GM23338 (cell line): ENCODE measurements around the gene ENPP7. TPM values are rescaled to one million over a fixed set of nuclear protein-coding genes. Genes with fewer than 3 reads are reported as not detected.

Experiments used
- ATAC-seq: fragments of 200-7000 bp; cut with Tn5 transposase; 3 replicates; pipeline ENCODE4 v1.9.1; 2020
- DNase-seq: peaks from one replicate; pipeline ENCODE4 v3.0.0-alpha.2; 2015; ENCODE audit warnings: low spot score
- H2AFZ ChIP-seq: fragments of 200-600 bp; sonication (generic); 2 replicates; pipeline ENCODE4 v1.8.0; 2016; ENCODE audit warnings: antibody characterized with exemption, mild to moderate bottlenecking, moderate library complexity
- H3F3A ChIP-seq: fragments of 200-600 bp; sonication (generic); replicated peaks from 2 replicates; pipeline ENCODE4 v1.8.0; 2017; ENCODE audit warnings: antibody characterized with exemption, mixed run types, low read depth
- H3K27ac ChIP-seq: fragments of 200-600 bp; sonication (generic); 2 replicates; pipeline ENCODE4 v1.6.1; 2016; ENCODE audit warnings: low read depth
- H3K27me3 ChIP-seq: fragments of 200-600 bp; sonication (generic); 2 replicates; pipeline ENCODE4 v1.8.0; 2016; ENCODE audit warnings: mild to moderate bottlenecking, mixed run types, moderate library complexity; ENCODE audit not compliant: insufficient read depth
- H3K36me3 ChIP-seq: fragments of 200-600 bp; sonication (generic); 2 replicates; pipeline ENCODE4 v1.8.0; 2016; ENCODE audit warnings: mild to moderate bottlenecking; ENCODE audit not compliant: insufficient read depth
- H3K4me1 ChIP-seq: fragments of 200-600 bp; sonication (generic); 2 replicates; pipeline ENCODE4 v1.8.0; 2016; ENCODE audit warnings: mild to moderate bottlenecking, moderate library complexity; ENCODE audit not compliant: insufficient read depth
- H3K4me2 ChIP-seq: fragments of 200-600 bp; sonication (generic); 2 replicates; pipeline ENCODE4 v1.7.1; 2017; ENCODE audit warnings: mixed run types
- H3K4me3 ChIP-seq: fragments of 200-600 bp; sonication (generic); 2 replicates; pipeline ENCODE4 v1.6.1; 2016; ENCODE audit warnings: mixed run types
- H3K79me2 ChIP-seq: fragments of 200-600 bp; sonication (generic); replicated peaks from 2 replicates; pipeline ENCODE4 v1.8.0; 2017; ENCODE audit warnings: mild to moderate bottlenecking; ENCODE audit not compliant: insufficient read depth
- H3K9me2 ChIP-seq: fragments of 200-600 bp; sonication (generic); 2 replicates; pipeline ENCODE4 v1.8.0; 2017; ENCODE audit not compliant: insufficient read depth
- H4K20me1 ChIP-seq: fragments of 200-600 bp; sonication (generic); replicated peaks from 2 replicates; pipeline ENCODE4 v1.8.0; 2017; ENCODE audit warnings: mild to moderate bottlenecking; ENCODE audit not compliant: insufficient read depth
- H3K27ac Mint-ChIP-seq: 2 replicates; pipeline ENCODE4 v1.8.0; 2020; ENCODE audit warnings: inconsistent platforms, mild to moderate bottlenecking, moderate library complexity, mixed read lengths
- H3K27me3 Mint-ChIP-seq: 3 replicates; pipeline ENCODE4 v1.8.0; 2022; ENCODE audit warnings: low read depth, mild to moderate bottlenecking, moderate library complexity, mixed read lengths, inconsistent platforms; ENCODE audit not compliant: insufficient read depth, poor library complexity
- H3K36me3 Mint-ChIP-seq: 3 replicates; pipeline ENCODE4 v1.8.0; 2021; ENCODE audit warnings: low read depth, mild to moderate bottlenecking, inconsistent platforms, moderate library complexity, mixed read lengths
- H3K4me1 Mint-ChIP-seq: 3 replicates; pipeline ENCODE4 v1.8.0; 2020; ENCODE audit warnings: mild to moderate bottlenecking, inconsistent platforms, mixed read lengths
- H3K4me3 Mint-ChIP-seq: 3 replicates; pipeline ENCODE4 v1.8.0; 2021; ENCODE audit warnings: moderate library complexity, mild to moderate bottlenecking, inconsistent platforms, mixed read lengths
- H3K9me3 Mint-ChIP-seq: 3 replicates; pipeline ENCODE4 v1.8.0; 2020; ENCODE audit warnings: moderate library complexity, mild to moderate bottlenecking, inconsistent platforms, mixed read lengths
- ETS1 ChIP-seq: IDR thresholded peaks from 2 replicates; pipeline ENCODE4 v1.6.1; 2016; ENCODE audit warnings: antibody characterized with exemption
- EZH2 ChIP-seq: fragments of 200-600 bp; sonication (generic); IDR thresholded peaks from one replicate; pipeline ENCODE4 v1.8.0; 2017; ENCODE audit warnings: antibody characterized with exemption, mild to moderate bottlenecking, low read depth; ENCODE audit not compliant: unreplicated experiment
- EZH2phosphoT487 ChIP-seq: fragments of 200-600 bp; sonication (generic); IDR thresholded peaks from one replicate; pipeline ENCODE4 v1.8.1; 2018; ENCODE audit warnings: antibody characterized with exemption; ENCODE audit not compliant: unreplicated experiment
- JUNB ChIP-seq: IDR thresholded peaks from one replicate; pipeline ENCODE4 v1.6.1; 2016; ENCODE audit warnings: antibody characterized with exemption; ENCODE audit not compliant: unreplicated experiment
- NANOG ChIP-seq: IDR thresholded peaks from 2 replicates; pipeline ENCODE4 v1.6.1; 2016; ENCODE audit warnings: antibody characterized with exemption, borderline replicate concordance
- POLR2AphosphoS5 ChIP-seq: IDR thresholded peaks from 2 replicates; pipeline ENCODE4 v1.6.1; 2016; ENCODE audit warnings: antibody characterized with exemption, low read depth
- REST ChIP-seq: IDR thresholded peaks from one replicate; pipeline ENCODE4 v1.6.1; 2018; ENCODE audit warnings: antibody characterized with exemption; ENCODE audit not compliant: unreplicated experiment
- STAT1 ChIP-seq: IDR thresholded peaks from one replicate; pipeline ENCODE4 v1.6.1; 2016; ENCODE audit warnings: antibody characterized with exemption; ENCODE audit not compliant: unreplicated experiment
- ZNF114 ChIP-seq: fragments of 250-450 bp; sonication (Bioruptor Pico); IDR thresholded peaks from 2 replicates; pipeline ENCODE4 v1.5.0; 2020; ENCODE audit warnings: mild to moderate bottlenecking, moderate library complexity
- ZNF331 ChIP-seq: fragments of 250-450 bp; sonication (Bioruptor Pico); IDR thresholded peaks from 2 replicates; pipeline ENCODE4 v1.5.0; 2020; ENCODE audit warnings: low read depth, mild to moderate bottlenecking, moderate library complexity
- polyA plus RNA-seq: library from polyadenylated mRNA; unstranded; fragments of >200 nt; fragmentation: Nextera tagmentation; extraction: Ambion mirVana; gene quantifications from 2 replicates; pipeline ENCODE4 v1.2.1, GENCODE V29; 2016
- total RNA-seq: library from RNA; depleted of rRNA; stranded (reverse); fragments of >200 nt; shearing (Covaris generic); gene quantifications from 2 replicates; pipeline ENCODE4 v1.2.3, GENCODE V29; 2014
- TF ChIP-seq, protein P1 (sequence below), 2 experiments: fragments of 200-600 bp in 1 of 2; sonication (generic) in 1 of 2; conservative IDR thresholded peaks; 2 replicates each; pipeline versions ENCODE4 v1.5.1 to v1.6.1; 2016 to 2017; ENCODE audit warnings: antibody characterized with exemption in 2 of 2, low read depth in 2 of 2, mild to moderate bottlenecking in 2 of 2, moderate library complexity in 1 of 2

The ENPP7 gene
- total and polyA plus RNA-seq, 2 experiments from 2014 or later: not detected

DNA sequence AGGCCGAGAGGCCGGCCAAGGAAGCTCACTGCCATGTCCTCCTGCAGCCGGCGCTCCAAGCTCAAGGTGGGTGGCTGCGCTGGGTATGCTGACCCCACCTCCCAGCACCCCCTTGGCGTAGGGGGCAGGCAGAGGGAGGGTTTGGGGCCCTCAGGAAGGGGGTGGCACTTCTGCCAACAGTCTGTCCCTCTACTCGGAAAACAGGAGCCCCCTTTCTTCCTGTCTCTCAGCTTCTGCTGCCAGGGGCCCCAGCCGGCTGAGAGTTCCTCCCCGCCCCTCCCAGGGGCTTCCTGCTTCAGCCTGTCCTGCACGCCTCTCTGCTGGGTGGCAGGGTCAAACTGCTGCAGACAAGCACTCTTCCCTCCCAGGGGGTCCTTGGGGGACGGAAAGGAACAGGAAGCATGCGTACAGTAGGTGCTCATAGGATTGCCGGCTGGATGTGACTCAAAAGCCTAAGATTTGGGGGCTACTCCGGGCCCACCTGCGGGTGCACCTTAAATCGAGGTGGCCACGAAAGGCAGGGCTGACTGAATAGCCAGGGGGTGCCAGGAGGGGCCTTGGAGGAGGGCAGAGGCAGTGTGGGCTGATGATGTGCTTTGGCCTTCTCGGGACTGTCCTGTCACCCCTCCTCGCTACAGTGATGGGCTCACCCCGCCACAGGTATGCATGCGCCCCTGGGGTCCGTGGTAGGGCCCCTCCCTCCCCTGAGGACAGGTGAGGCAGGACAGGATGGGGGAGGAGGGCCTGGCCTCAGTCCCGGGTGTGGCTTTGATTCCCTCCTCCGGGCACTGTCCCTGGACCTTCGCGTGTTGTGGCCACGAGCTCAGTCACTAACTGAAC lies 51.2 kb downstream of the ENPP7 start:
- no peak overlapping the region for H3K27ac Mint-ChIP-seq
- Histone ChIP-seq H3K27me3 (peaks cover 2% of the 10 kb centered on the region; the same call in 1 of the 2 replicates), H3K27ac (no peak overlapping the region), H3K4me3 (no peak overlapping the region), H4K20me1 (peaks cover 43% of the 10 kb centered on the region), H3F3A (peaks cover 16% of the 10 kb centered on the region; the same call in 1 of the 2 replicates), H3K36me3 (peaks cover 8% of the 10 kb centered on the region), H3K4me2 (no peak overlapping the region), H3K9me2 (no peaks in the 10 kb centered on the region), H2AFZ (no peak overlapping the region), H3K4me1 (peaks cover 17% of the 10 kb centered on the region), H3K79me2 (peaks cover 30% of the 10 kb centered on the region)
- peaks cover 70% of the 10 kb centered on the region for H3K36me3 Mint-ChIP-seq
- no peak for TF ChIP-seq REST
- TF ChIP-seq EZH2: no peak
- TF ChIP-seq EZH2phosphoT487: no peak
- TF ChIP-seq POLR2AphosphoS5: no peak
- no peak for TF ChIP-seq JUNB
- no peak overlapping the region for H3K4me3 Mint-ChIP-seq
- H3K27me3 Mint-ChIP-seq: peaks cover 51% of the 10 kb centered on the region
- no peak for ATAC-seq
- H3K4me1 Mint-ChIP-seq: peaks cover 46% of the 10 kb centered on the region
- no peaks in the 10 kb centered on the region; the same call in 2 of the 3 replicates for H3K9me3 Mint-ChIP-seq
- DNase-seq: no peak

DNA sequence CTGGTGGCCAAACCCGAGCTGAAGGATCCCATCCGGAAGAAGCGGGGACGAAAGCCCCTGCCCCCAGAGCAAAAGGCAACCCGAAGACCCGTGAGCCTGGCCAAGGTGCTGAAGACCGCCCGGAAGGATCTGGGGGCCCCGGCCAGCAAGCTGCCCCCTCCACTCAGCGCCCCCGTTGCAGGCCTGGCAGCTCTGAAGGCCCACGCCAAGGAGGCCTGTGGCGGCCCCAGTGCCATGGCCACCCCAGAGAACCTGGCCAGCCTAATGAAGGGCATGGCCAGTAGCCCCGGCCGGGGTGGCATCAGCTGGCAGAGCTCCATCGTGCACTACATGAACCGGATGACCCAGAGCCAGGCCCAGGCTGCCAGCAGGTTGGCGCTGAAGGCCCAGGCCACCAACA lies 53.1 kb downstream of the ENPP7 start:
- H3K27ac ChIP-seq: no peak overlapping the region
- H2AFZ ChIP-seq: no peak overlapping the region
- no peaks in the 10 kb centered on the region for H3K9me2 ChIP-seq
- peaks cover 27% of the 10 kb centered on the region for H3K79me2 ChIP-seq
- peaks cover 22% of the 10 kb centered on the region for H3K27me3 ChIP-seq
- no peak overlapping the region for H3K4me3 Mint-ChIP-seq
- H3K4me1 Mint-ChIP-seq: peaks cover 63% of the 10 kb centered on the region
- H4K20me1 ChIP-seq: peaks cover 54% of the 10 kb centered on the region
- H3K36me3 Mint-ChIP-seq: peaks cover 68% of the 10 kb centered on the region
- H3K4me3 ChIP-seq: no peak overlapping the region
- H3K36me3 ChIP-seq: peaks cover 8% of the 10 kb centered on the region
- H3F3A ChIP-seq: peaks cover 33% of the 10 kb centered on the region
- DNase-seq (no peak), ATAC-seq (no peak)
- H3K4me2 ChIP-seq: no peak overlapping the region
- peaks cover 32% of the 10 kb centered on the region for H3K4me1 ChIP-seq
- H3K27me3 Mint-ChIP-seq: peaks cover 62% of the 10 kb centered on the region
- no peak overlapping the region for H3K27ac Mint-ChIP-seq
- no peaks in the 10 kb centered on the region for H3K9me3 Mint-ChIP-seq
- TF ChIP-seq JUNB (no peak), POLR2AphosphoS5 (no peak), EZH2 (no peak), EZH2phosphoT487 (no peak), ETS1 (no peak), ZNF331 (CRISPR knock-in tag) (no peak), NANOG (no peak), ZNF114 (CRISPR knock-in tag) (no peak), STAT1 (no peak), REST (no peak)
- TF ChIP-seq, protein P1, sequence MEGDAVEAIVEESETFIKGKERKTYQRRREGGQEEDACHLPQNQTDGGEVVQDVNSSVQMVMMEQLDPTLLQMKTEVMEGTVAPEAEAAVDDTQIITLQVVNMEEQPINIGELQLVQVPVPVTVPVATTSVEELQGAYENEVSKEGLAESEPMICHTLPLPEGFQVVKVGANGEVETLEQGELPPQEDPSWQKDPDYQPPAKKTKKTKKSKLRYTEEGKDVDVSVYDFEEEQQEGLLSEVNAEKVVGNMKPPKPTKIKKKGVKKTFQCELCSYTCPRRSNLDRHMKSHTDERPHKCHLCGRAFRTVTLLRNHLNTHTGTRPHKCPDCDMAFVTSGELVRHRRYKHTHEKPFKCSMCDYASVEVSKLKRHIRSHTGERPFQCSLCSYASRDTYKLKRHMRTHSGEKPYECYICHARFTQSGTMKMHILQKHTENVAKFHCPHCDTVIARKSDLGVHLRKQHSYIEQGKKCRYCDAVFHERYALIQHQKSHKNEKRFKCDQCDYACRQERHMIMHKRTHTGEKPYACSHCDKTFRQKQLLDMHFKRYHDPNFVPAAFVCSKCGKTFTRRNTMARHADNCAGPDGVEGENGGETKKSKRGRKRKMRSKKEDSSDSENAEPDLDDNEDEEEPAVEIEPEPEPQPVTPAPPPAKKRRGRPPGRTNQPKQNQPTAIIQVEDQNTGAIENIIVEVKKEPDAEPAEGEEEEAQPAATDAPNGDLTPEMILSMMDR (conservative IDR thresholded peaks at IDR 0.05; ENCODE audit: low read depth in 2 of 2): no peak
